HG02981 (cell line): ENCODE measurements around the gene TEX13B.

ENCODE experiments used
- ATAC-seq: cut with Tn5 transposase; IDR thresholded peaks from one replicate; pipeline ENCODE4 v1.9.1; 2021; ENCODE audit warnings: mild to moderate bottlenecking, moderate library complexity; ENCODE audit not compliant: unreplicated experiment

The TEX13B gene

GRCh38 chrX:107940095-107940494, 42.1 kb downstream of the TEX13B start:
- no peak for ATAC-seq

- ATAC-seq, result no peak
These were observed 45.8 kb downstream of the TEX13B start for GRCh38 chrX:107936434-107936730.

- no peak for ATAC-seq
These were observed 46.3 kb downstream of the TEX13B start for GRCh38 chrX:107935664-107936433.

- ATAC-seq, result no peak
These were observed 47.0 kb downstream of the TEX13B start for GRCh38 chrX:107935200-107935599.

- no peak for ATAC-seq
These were observed 47.9 kb downstream of the TEX13B start for GRCh38 chrX:107934262-107934661.
